Head of caudate nucleus (tissue), 42 donors: Measurements from ENCODE around the gene NF1.
"Not testable (repeated sequence)": the region's sequence is repeated elsewhere in the genome, so short reads cannot be mapped to it uniquely, and the experiment has no call there.

Source experiments
- DNase-seq, 42 donors: peaks; one replicate each; pipeline versions ENCODE4 v3.0.0 to v3.0.0-alpha.2; 2020 to 2021; ENCODE audit warnings: mixed read lengths in 7 of 42
- intact Hi-C: fragments of 100-400 bp; cut with DNase I; formaldehyde crosslinking; loops from one replicate; pipeline ENCODE4 v1.15.0; 2022

The NF1 gene

GRCh38 chr17:31078290-31078689 is 16.5 kb upstream of the NF1 start:
- intact Hi-C loops, result no loop called here
- DNase-seq, result peak in 1 of 42 donors; percentile 13

- intact Hi-C loops, result no loop called here
- peak in 1 of 42 donors; percentile 15 for DNase-seq
These were observed 15.0 kb upstream of the NF1 start for GRCh38 chr17:31079731-31080130.

- peak in 1 of 42 donors; percentile 1 for DNase-seq
- intact Hi-C loops, result no loop called here
These were observed 9.2 kb upstream of the NF1 start for GRCh38 chr17:31085563-31085962.

- DNase-seq, result no peak
- intact Hi-C loops, result no loop called here
These were observed 5.3 kb upstream of the NF1 start for GRCh38 chr17:31089471-31089870.

- DNase-seq, result not testable (repeated sequence)
- intact Hi-C loops, result loop anchor here (10.0 kb wide), 1 partner anchor 124 kb away; no protein-coding TSS in a partner anchor
These were observed 4.1 kb upstream of the NF1 start for GRCh38 chr17:31090650-31091049.

GRCh38 chr17:31092475-31093064 is 2.2 kb upstream of the NF1 start:
- no peak for DNase-seq
- intact Hi-C loops, result loop anchor here (2.0 to 10.0 kb wide), 2 partner anchors 86 to 122 kb away; no protein-coding TSS in a partner anchor

- DNase-seq, result no peak
- intact Hi-C loops, result loop anchor here (2.0 to 10.0 kb wide), 2 partner anchors 87 to 121 kb away; no protein-coding TSS in a partner anchor
These were observed 744 bp upstream of the NF1 start for GRCh38 chr17:31093866-31094599.

- intact Hi-C loops, result loop anchor here (10.0 kb wide), 1 partner anchor 119 kb away; no protein-coding TSS in a partner anchor
- peak in 40 of 42 donors; percentile 21 to 79 (median 52) for DNase-seq
These were observed 694 bp downstream of the NF1 start for GRCh38 chr17:31095236-31096105.

- peak in 2 of 42 donors; percentile 4 to 5 for DNase-seq
- intact Hi-C loops, result loop anchor here (10.0 kb wide), 1 partner anchor 119 kb away; no protein-coding TSS in a partner anchor
These were observed 1.3 kb downstream of the NF1 start for GRCh38 chr17:31096106-31096436.

GRCh38 chr17:31099016-31099415 is 4.2 kb downstream of the NF1 start:
- DNase-seq, result no peak
- intact Hi-C loops, result loop anchor here (10.0 kb wide), 1 partner anchor 116 kb away; no protein-coding TSS in a partner anchor

GRCh38 chr17:31100840-31101459 is 6.2 kb downstream of the NF1 start:
- DNase-seq, result no peak
- intact Hi-C loops, result no loop called here

GRCh38 chr17:31101943-31102342 is 7.2 kb downstream of the NF1 start:
- no peak for DNase-seq
- intact Hi-C loops, result no loop called here

- intact Hi-C loops, result no loop called here
- no peak for DNase-seq
These were observed 11.2 kb downstream of the NF1 start for GRCh38 chr17:31105991-31106390.

GRCh38 chr17:31111183-31111582 is 16.4 kb downstream of the NF1 start:
- no peak for DNase-seq
- intact Hi-C loops, result no loop called here

- no peak for DNase-seq
- intact Hi-C loops, result no loop called here
These were observed 17.4 kb downstream of the NF1 start for GRCh38 chr17:31112001-31112661.

- intact Hi-C loops, DNase-seq: not testable (repeated sequence)
These were observed 18.6 kb downstream of the NF1 start for GRCh38 chr17:31113368-31113767.

- DNase-seq, result no peak
- intact Hi-C loops, result no loop called here
These were observed 19.2 kb downstream of the NF1 start for GRCh38 chr17:31113939-31114338.

GRCh38 chr17:31114956-31115555 is 20.3 kb downstream of the NF1 start:
- DNase-seq, result no peak
- intact Hi-C loops, result no loop called here
